Astrocyte of the cerebellum (primary cell): ENCODE results near the gene SLC44A1.
"Not testable (repeated sequence)": the region's sequence is repeated elsewhere in the genome, so short reads cannot be mapped to it uniquely, and the experiment has no call there.

ENCODE experiments used
- DNase-seq: peaks from one replicate; pipeline ENCODE4 v3.0.0-alpha.2; 2011; ENCODE audit warnings: low read depth
- H3K4me3 ChIP-seq: 2 replicates; pipeline ENCODE4 v1.5.1; 2011; ENCODE audit warnings: mild to moderate bottlenecking, low read depth, low read length, moderate library complexity
- CTCF ChIP-seq: IDR thresholded peaks from 2 replicates; pipeline ENCODE4 v1.5.1; 2012; ENCODE audit warnings: low read length, low read depth, moderate library complexity, mild to moderate bottlenecking; ENCODE audit errors: missing control alignments
- in situ Hi-C: cut with HindIII; loops from 2 replicates; pipeline ENCODE4 v1.10.0; 2017; ENCODE audit warnings: low sequenced_read_pairs

The SLC44A1 gene

GRCh38 chr9:105254226-105254625 lies 9.8 kb downstream of the SLC44A1 start:
- in situ Hi-C loops, result no loop called here
- no peak overlapping the region for H3K4me3 ChIP-seq
- no peak for TF ChIP-seq CTCF
- DNase-seq, result no peak

GRCh38 chr9:105255421-105255820 lies 11.0 kb downstream of the SLC44A1 start:
- TF ChIP-seq CTCF, result no peak
- in situ Hi-C loops, result no loop called here
- H3K4me3 ChIP-seq, result no peak overlapping the region
- DNase-seq, result no peak

- H3K4me3 ChIP-seq, in situ Hi-C loops, DNase-seq: not testable (repeated sequence)
Measured at GRCh38 chr9:105256569-105256968, 12.1 kb downstream of the SLC44A1 start.

- no peak for DNase-seq
- H3K4me3 ChIP-seq, result no peak overlapping the region
- in situ Hi-C loops, result no loop called here
- TF ChIP-seq CTCF, result no peak
Measured at GRCh38 chr9:105257809-105258208, 13.4 kb downstream of the SLC44A1 start.

GRCh38 chr9:105258225-105258737 lies 13.8 kb downstream of the SLC44A1 start:
- H3K4me3 ChIP-seq, result no peak overlapping the region
- DNase-seq, result no peak
- no peak for TF ChIP-seq CTCF
- in situ Hi-C loops, result no loop called here

- H3K4me3 ChIP-seq, result no peak overlapping the region
- no peak for TF ChIP-seq CTCF
- in situ Hi-C loops, result no loop called here
- DNase-seq, result no peak
Measured at GRCh38 chr9:105259274-105259673, 14.8 kb downstream of the SLC44A1 start.

- no peak overlapping the region for H3K4me3 ChIP-seq
- TF ChIP-seq CTCF, result no peak
- in situ Hi-C loops, result no loop called here
Measured at GRCh38 chr9:105259731-105260612, 15.5 kb downstream of the SLC44A1 start.

More at GRCh38 chr9:105259731-105260612, 15.5 kb downstream of the SLC44A1 start:
- no peak for DNase-seq
